HS-5 (cell line): Measurements from ENCODE around the gene CTSE.
A peak's percentile ranks its signal among the peaks of the same experiment; 100 is the strongest.

Experiments
- DNase-seq: peaks from one replicate; pipeline ENCODE4 v3.0.0-alpha.2; 2012; ENCODE audit warnings: low read depth

CTSE gene

DNA sequence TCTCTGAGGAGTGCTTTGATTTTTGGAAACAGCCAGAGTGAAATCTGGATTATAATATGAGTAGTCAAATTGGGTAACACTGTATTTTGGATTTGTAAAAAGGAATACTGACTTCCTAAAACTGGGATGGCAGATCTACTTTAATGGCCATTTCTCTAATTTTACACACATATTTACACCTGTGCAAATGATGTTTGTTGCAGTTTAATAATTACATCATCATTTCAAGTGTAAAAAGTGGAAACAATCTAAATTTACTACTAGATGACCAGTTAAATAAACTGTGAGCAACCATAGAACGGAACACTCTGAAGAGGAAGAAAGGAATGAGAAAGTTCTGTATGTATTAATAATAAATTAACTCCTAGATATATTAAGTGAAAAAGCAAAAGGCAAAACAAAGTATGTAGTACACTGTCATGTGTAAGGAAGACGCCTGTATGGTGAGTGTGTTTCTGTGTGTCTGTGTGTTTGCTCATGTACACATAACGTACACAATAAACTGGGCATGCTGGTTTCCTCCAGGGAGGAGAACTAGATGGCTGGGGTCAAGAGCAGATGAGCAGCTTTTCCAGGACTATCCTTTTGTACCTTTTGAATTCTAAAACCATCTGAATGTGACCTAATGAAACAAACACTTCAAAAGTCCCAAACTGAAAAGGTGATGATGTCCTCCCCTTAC is 26.4 kb upstream of the CTSE start:
- no peak for DNase-seq

DNA sequence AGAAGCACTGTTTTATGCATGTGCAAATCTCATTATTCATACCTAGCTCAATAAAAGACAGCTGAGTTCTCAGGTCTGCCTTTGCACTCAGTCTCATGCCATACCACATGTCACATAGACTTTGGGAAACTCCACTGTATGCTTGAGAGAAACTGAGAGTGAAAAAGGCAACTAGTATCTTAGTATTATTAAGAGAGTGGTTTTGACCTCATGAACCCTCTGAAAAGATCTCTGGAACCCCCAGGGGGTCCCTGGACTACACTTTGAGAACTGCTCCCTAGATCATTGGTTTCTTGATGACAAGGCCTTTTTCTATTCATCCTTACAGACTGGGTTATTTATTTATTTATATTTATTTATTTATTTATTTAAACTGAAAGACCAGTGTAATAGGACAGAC is 25.6 kb upstream of the CTSE start:
- DNase-seq, result no peak

DNA sequence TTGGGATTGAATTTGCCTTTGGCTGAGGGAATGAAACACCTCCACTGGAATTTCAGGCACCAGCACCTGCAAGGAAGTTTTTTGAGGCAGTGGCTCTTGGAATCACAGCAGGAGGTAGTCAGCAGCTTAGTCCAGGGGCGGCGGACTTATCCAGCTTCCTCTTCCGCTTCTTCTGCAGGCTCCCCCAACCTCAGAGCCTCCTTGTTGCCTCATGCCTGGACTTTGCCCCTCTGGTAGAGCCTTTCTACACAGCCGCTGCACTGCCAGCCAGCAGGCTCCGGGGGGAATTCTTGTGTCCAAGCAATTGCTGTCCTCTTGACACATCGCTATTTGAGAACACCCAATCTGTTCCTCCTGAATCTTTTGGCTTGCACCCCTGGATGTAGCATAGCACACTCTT is 24.9 kb upstream of the CTSE start:
- no peak for DNase-seq

DNA sequence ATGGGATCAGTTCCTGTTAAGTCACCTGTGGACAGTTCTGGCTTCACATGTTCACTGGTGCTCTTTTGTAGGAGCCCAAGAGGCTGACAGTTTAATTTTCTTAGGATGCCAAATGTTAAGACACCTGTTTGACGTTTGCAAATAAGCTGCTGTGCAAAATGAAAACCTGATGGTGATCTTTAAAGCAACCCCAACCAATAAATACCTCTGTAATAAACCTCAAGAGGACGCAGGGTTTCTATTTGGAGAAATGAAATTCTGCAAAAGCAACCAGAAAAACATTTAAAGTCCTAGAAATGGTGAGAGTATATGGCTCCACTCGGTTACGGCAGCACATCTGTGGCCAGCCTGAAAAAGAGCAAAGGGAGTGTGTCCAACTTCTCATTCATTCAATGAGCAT is 23.6 kb upstream of the CTSE start:
- no peak for DNase-seq

GRCh38 chr1:206041640-206042039 is 17.9 kb upstream of the CTSE start:
- no peak for DNase-seq

- no peak for DNase-seq
Observed at GRCh38 chr1:206040328-206040727, 16.6 kb upstream of the CTSE start.

GRCh38 chr1:206039046-206039973 is 15.6 kb upstream of the CTSE start:
- no peak for DNase-seq

GRCh38 chr1:206037581-206037980 is 13.9 kb upstream of the CTSE start:
- DNase-seq, result no peak

GRCh38 chr1:206036663-206037455 is 13.2 kb upstream of the CTSE start:
- DNase-seq, result no peak

DNA sequence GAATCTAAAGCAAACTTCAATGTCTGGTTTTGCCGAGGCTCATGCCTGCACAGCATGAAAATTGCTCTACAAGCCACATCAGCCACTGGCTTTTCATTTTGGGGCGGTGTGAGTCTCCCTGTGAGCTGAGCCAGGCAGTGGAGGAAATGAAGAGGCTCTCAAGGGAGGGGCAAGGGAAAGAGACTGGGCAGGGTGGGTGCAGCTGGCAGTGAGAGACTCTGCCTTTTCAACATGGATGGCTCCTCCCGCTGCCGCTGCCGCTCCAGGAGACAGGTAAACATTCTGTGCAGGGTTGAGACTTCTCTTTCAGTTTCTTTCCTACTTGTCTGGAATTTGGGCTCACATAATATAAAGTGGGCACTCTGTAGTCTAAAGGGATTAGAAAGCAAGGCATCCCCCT is 11.3 kb upstream of the CTSE start:
- DNase-seq, result no peak

GRCh38 chr1:206032380-206033140 is 8.9 kb upstream of the CTSE start:
- DNase-seq, result no peak

GRCh38 chr1:206030714-206031113 is 7.0 kb upstream of the CTSE start:
- peak; percentile 4 for DNase-seq

DNA sequence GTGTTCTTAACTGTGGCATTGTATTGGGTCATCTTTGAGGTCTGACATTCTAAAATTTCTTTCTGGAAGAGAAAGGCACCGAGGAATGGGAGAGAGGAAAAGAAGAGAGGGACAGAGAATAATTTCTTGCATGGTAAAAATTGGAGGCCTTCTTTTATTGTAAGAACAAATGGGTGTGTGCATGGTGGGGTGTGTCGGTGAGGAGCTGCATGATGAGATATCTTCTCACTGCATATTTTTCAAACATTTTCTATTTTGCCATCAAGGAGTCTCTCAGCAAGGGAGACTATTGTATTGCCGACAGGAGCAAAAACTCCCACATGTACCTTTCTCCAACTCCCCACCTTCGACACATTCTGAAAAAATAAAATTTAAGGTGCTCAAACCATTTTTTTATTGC is 6.5 kb upstream of the CTSE start:
- DNase-seq, result no peak

DNA sequence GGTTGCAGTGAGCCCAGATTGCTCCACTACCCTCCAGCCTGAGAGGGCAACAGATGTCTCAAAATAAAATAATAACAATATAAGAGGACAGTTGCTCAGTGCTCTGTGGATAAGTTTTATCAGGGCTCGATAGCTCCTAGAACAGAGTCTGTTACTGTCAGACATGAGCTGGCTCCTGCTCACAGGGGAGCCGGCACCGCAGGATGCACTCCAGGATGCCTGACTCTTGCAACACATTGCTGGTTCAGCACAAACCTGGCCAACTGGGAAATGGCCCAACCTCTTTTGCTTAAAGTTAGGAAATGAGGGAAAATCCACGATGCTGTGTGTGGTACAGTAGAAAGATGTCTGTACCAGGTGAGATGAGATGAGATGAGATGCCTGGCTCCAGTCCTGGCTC is 5.8 kb upstream of the CTSE start:
- DNase-seq, result peak; percentile 4

DNA sequence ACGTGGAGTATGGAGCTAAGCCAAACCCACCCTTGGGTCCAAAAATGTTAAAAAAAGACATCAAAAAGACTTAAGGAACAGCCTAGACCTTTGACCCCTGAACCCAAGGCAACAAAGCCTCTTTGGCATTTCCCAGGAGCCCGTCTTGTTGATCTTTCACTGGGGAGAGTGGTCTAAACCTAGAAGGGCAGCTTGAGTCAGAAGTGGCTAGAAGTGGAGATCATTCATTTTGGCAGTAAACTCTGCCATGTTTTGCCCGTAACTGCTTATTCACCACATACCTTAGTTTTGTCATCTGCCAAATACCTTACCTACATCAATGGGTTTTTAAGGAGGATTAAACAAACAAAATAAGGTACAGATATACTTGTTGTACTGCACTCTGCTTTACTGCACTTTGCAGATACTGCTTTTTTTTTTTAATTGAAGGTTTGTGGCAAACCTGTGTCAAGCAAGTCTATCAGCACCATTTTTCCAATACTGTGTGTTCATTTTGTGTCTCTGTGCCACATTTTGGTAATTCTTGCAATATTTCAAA is 1.7 kb upstream of the CTSE start:
- DNase-seq, result no peak

GRCh38 chr1:206022766-206023165 is 929 bp downstream of the CTSE start:
- no peak for DNase-seq

- DNase-seq, result peak; percentile 43
Observed at GRCh38 chr1:206021626-206022365, 1.9 kb downstream of the CTSE start.

- no peak for DNase-seq
Observed at GRCh38 chr1:206021008-206021625, 2.6 kb downstream of the CTSE start.

- no peak for DNase-seq
Observed at GRCh38 chr1:206020393-206021007, 3.2 kb downstream of the CTSE start.

- DNase-seq, result no peak
Observed at GRCh38 chr1:206015071-206015470, 8.6 kb downstream of the CTSE start.
